GM23248 (cell line): ENCODE results near the gene MARCHF7.

Source experiments
- EZH2 ChIP-seq: fragments of 200-600 bp; sonication (generic); IDR thresholded peaks from 2 replicates; pipeline ENCODE4 v1.6.1; 2018; ENCODE audit warnings: antibody characterized with exemption, mild to moderate bottlenecking; ENCODE audit not compliant: insufficient read depth, poor library complexity, severe bottlenecking
- EZH2phosphoT487 ChIP-seq: fragments of 200-600 bp; sonication (generic); IDR thresholded peaks from 2 replicates; pipeline ENCODE4 v1.6.1; 2018; ENCODE audit warnings: antibody characterized with exemption, moderate library complexity, mild to moderate bottlenecking, low read depth; ENCODE audit not compliant: insufficient read depth

- TF ChIP-seq EZH2phosphoT487 (no peak), EZH2 (no peak)
Measured at GRCh38 chr2:159712143-159712928, at the start of gene MARCHF7.
